Skeletal muscle tissue (tissue), 4 donors: ENCODE data around the gene TENM4. TPM values are rescaled to one million over a fixed set of nuclear protein-coding genes. Genes with fewer than 3 reads are reported as not detected.
A peak's percentile ranks its signal among the peaks of the same experiment; 100 is the strongest.

ENCODE experiments used
- H3K27ac ChIP-seq: one replicate; pipeline ENCODE4 v1.7.0; 2013; ENCODE audit warnings: mild to moderate bottlenecking, low read depth, low read length, inconsistent platforms
- H3K27me3 ChIP-seq, 3 donors: one replicate each; pipeline ENCODE4 v1.7.0; 2013; ENCODE audit warnings: low read length in 3 of 3; ENCODE audit not compliant: control insufficient read depth in 3 of 3, insufficient read depth in 3 of 3
- H3K36me3 ChIP-seq, 3 donors: one replicate each; pipeline ENCODE4 v1.7.0; 2013; ENCODE audit warnings: low read length in 3 of 3; ENCODE audit not compliant: control insufficient read depth in 3 of 3, insufficient read depth in 3 of 3
- H3K4me1 ChIP-seq, 3 donors: one replicate each; pipeline ENCODE4 v1.7.0; 2013; ENCODE audit warnings: low read length in 3 of 3, mild to moderate bottlenecking in 3 of 3; ENCODE audit not compliant: control insufficient read depth in 3 of 3, insufficient read depth in 3 of 3
- H3K4me3 ChIP-seq, 3 donors: one replicate each; pipeline ENCODE4 v1.7.0; 2013; ENCODE audit warnings: low read length in 3 of 3
- H3K9ac ChIP-seq, 3 donors: one replicate each; pipeline ENCODE4 v1.7.0; 2013; ENCODE audit warnings: low read length in 3 of 3, mild to moderate bottlenecking in 3 of 3, moderate library complexity in 2 of 3, low read depth in 1 of 3
- H3K9me3 ChIP-seq, 3 donors: one replicate each; pipeline ENCODE4 v1.7.0; 2013; ENCODE audit warnings: low read length in 3 of 3; ENCODE audit not compliant: control insufficient read depth in 3 of 3
- total RNA-seq: library from RNA; depleted of rRNA; stranded (reverse); fragments of >200 nt; gene quantifications from one replicate; pipeline ENCODE4 v1.2.3, GENCODE V29; 2014
- donor health status: Osteomylitis.

TENM4 gene
- total RNA-seq, 1 donor from 2014 or later = 18.3 TPM

- H3K9ac ChIP-seq = no peak overlapping the region
- H3K27ac ChIP-seq = no peak overlapping the region
- no peak overlapping the region for H3K4me3 ChIP-seq
- H3K9me3 ChIP-seq = no peaks in the 10 kb centered on the region
- no peaks in the 10 kb centered on the region for H3K4me1 ChIP-seq
- peaks cover 4 to 11% (median 9%) of the 10 kb centered on the region in 3 donors for H3K27me3 ChIP-seq
- no peaks in the 10 kb centered on the region for H3K36me3 ChIP-seq
Measured at GRCh38 chr11:79456501-79456900, 15.7 kb upstream of the TENM4 start.

DNA sequence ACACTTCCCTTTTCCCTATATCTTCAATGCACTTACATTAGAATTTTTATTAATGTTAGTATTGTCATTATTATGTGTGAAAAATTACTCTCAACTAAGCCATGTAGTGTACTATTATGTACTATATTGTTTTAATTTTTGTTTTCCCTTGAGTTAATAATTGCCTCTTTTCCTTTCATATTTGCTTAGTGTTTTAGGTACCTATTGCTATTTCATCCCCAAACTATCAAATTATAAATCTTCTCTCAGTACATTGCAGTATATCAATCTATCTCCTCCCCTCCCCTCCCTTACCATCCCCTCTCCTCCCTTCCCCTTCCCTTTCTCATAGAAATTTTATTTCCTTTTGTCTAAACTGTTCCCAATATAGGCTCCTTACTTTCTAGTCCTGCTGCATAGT, 12.8 kb upstream of the TENM4 start:
- Histone ChIP-seq H3K27me3 (peaks cover 4 to 13% (median 9%) of the 10 kb centered on the region in 3 donors), H3K9me3 (no peaks in the 10 kb centered on the region), H3K9ac (no peak overlapping the region), H3K36me3 (no peaks in the 10 kb centered on the region), H3K4me1 (no peaks in the 10 kb centered on the region), H3K4me3 (no peak overlapping the region), H3K27ac (no peak overlapping the region)

- no peak overlapping the region for H3K4me3 ChIP-seq
- no peaks in the 10 kb centered on the region for H3K4me1 ChIP-seq
- H3K27me3 ChIP-seq = peaks cover 0 to 5% (median 0%) of the 10 kb centered on the region in 3 donors
- no peak overlapping the region for H3K9ac ChIP-seq
- no peaks in the 10 kb centered on the region for H3K36me3 ChIP-seq
- H3K27ac ChIP-seq = no peak overlapping the region
- no peaks in the 10 kb centered on the region for H3K9me3 ChIP-seq
Measured at GRCh38 chr11:79449040-79449439, 8.2 kb upstream of the TENM4 start.

GRCh38 chr11:79447038-79447786, 6.4 kb upstream of the TENM4 start:
- Histone ChIP-seq H3K9ac (no peak overlapping the region), H3K4me3 (no peak overlapping the region), H3K27ac (no peak overlapping the region), H3K36me3 (no peaks in the 10 kb centered on the region), H3K4me1 (no peaks in the 10 kb centered on the region), H3K27me3 (peaks cover 6 to 16% (median 15%) of the 10 kb centered on the region in 3 donors), H3K9me3 (peaks cover 0 to 3% (median 0%) of the 10 kb centered on the region in 3 donors)

- H3K27me3 ChIP-seq = peaks cover 11 to 37% (median 30%) of the 10 kb centered on the region in 3 donors
- H3K4me1 ChIP-seq = peaks cover 3 to 15% (median 9%) of the 10 kb centered on the region in 3 donors
- peaks cover 0 to 3% (median 0%) of the 10 kb centered on the region in 3 donors for H3K9me3 ChIP-seq
- no peak overlapping the region for H3K9ac ChIP-seq
- H3K4me3 ChIP-seq = no peak overlapping the region
- H3K27ac ChIP-seq = no peak overlapping the region
- H3K36me3 ChIP-seq = no peaks in the 10 kb centered on the region
Measured at GRCh38 chr11:79444923-79445322, 4.1 kb upstream of the TENM4 start.

GRCh38 chr11:79441461-79441875, 638 bp upstream of the TENM4 start:
- Histone ChIP-seq H3K9ac (no peak overlapping the region), H3K9me3 (peaks cover 0 to 3% (median 0%) of the 10 kb centered on the region in 3 donors), H3K27ac (peak overlapping the region; percentile 40), H3K36me3 (no peaks in the 10 kb centered on the region), H3K27me3 (peaks cover 40 to 67% (median 62%) of the 10 kb centered on the region in 3 donors), H3K4me1 (peaks cover 23 to 47% (median 31%) of the 10 kb centered on the region in 3 donors), H3K4me3 (peak overlapping the region; percentile 64 to 68 (median 68))

DNA sequence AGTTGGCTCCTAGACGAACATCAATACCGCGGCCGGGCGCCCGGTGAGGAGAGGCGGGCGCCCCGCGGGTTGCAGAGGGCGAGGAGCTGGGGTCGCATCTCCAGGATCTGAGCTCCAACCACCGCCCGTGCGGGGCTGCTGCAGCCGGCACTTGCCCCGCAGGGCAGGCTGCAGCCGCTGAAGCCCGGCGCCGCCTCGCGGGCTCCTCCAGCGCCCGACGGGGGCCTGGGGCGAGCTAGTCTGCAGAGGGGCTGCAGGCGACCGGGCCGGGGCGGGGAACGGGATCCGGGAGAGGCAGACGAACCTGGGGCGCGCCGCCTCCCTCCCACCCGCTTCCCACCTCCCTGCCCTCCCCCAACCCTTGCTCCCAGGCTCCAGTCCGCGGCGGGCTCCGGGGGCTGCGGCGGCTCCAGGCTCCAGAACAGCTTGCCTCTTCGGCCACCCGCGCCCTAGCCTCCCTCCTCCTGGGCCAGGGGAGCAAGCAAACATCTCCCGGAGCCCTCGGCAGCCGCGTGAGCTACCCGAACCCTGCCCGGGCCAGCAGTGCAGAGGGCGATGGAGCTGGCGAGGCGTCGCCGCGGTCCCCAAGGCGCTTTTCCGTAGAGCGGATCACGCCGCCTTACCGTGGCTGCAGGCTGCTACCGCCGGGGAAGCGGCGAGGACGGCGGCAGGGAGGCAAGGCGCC, 802 bp downstream of the TENM4 start:
- H3K4me1 ChIP-seq = peaks cover 23 to 47% (median 31%) of the 10 kb centered on the region in 3 donors

GRCh38 chr11:79439410-79439885, 1.4 kb downstream of the TENM4 start:
- no peak overlapping the region for H3K27ac ChIP-seq

More for the DNA sequence above, 802 bp downstream of the TENM4 start:
- no peak overlapping the region for H3K27ac ChIP-seq
- peaks cover 0 to 3% (median 0%) of the 10 kb centered on the region in 3 donors for H3K9me3 ChIP-seq
- H3K27me3 ChIP-seq = peaks cover 46 to 81% (median 77%) of the 10 kb centered on the region in 3 donors
- H3K9ac ChIP-seq = peak overlapping the region in 2 of 3 donors; percentile 32 to 72
- no peaks in the 10 kb centered on the region for H3K36me3 ChIP-seq
- peak overlapping the region; percentile 59 to 68 (median 68) for H3K4me3 ChIP-seq

GRCh38 chr11:79438631-79439409, 2.0 kb downstream of the TENM4 start:
- Histone ChIP-seq H3K9me3 (peaks cover 0 to 3% (median 0%) of the 10 kb centered on the region in 3 donors), H3K27me3 (peaks cover 47 to 85% (median 83%) of the 10 kb centered on the region in 3 donors), H3K4me3 (peak overlapping the region; percentile 40 to 55 (median 55)), H3K36me3 (no peaks in the 10 kb centered on the region), H3K4me1 (peaks cover 23 to 47% (median 31%) of the 10 kb centered on the region in 3 donors), H3K9ac (peak overlapping the region in 1 of 3 donors; percentile 38), H3K27ac (peak overlapping the region; percentile 58)

More at GRCh38 chr11:79439410-79439885, 1.4 kb downstream of the TENM4 start:
- peak overlapping the region in 1 of 3 donors; percentile 28 for H3K9ac ChIP-seq
- H3K36me3 ChIP-seq = no peaks in the 10 kb centered on the region
- peak overlapping the region; percentile 29 to 55 (median 38) for H3K4me3 ChIP-seq
- H3K27me3 ChIP-seq = peaks cover 46 to 80% (median 79%) of the 10 kb centered on the region in 3 donors
- peaks cover 23 to 47% (median 31%) of the 10 kb centered on the region in 3 donors for H3K4me1 ChIP-seq
- H3K9me3 ChIP-seq = peaks cover 0 to 3% (median 0%) of the 10 kb centered on the region in 3 donors
